HAP-1 (cell line): ENCODE measurements around the gene FMNL1.

Experiments
- DNase-seq, 2 experiments: peaks; one replicate each; pipeline ENCODE4 v3.0.0-alpha.2; 2016 to 2020; ENCODE audit warnings: low spot score in 2 of 2
- H3K27me3 ChIP-seq: fragments of 250-450 bp; sonication (Bioruptor Pico); 2 replicates; pipeline ENCODE4 v1.5.1; 2020; ENCODE audit warnings: low read depth, mild to moderate bottlenecking, moderate library complexity
- H3K36me3 ChIP-seq: fragments of 250-450 bp; sonication (Bioruptor Pico); replicated peaks from 2 replicates; pipeline ENCODE4 v1.5.1; 2020; ENCODE audit warnings: mild to moderate bottlenecking
- H3K4me1 ChIP-seq: fragments of 250-450 bp; sonication (Bioruptor Pico); 2 replicates; pipeline ENCODE4 v1.5.1; 2020; ENCODE audit warnings: mild to moderate bottlenecking
- H3K4me3 ChIP-seq: fragments of 250-450 bp; sonication (Bioruptor Pico); 2 replicates; pipeline ENCODE4 v1.5.1; 2020; ENCODE audit warnings: mild to moderate bottlenecking, moderate library complexity
- H3K9me3 ChIP-seq: fragments of 250-450 bp; sonication (Bioruptor Pico); 2 replicates; pipeline ENCODE4 v1.5.1; 2020; ENCODE audit warnings: mild to moderate bottlenecking, moderate library complexity
- in situ Hi-C: fragments of 300-500 bp; cut with MboI; formaldehyde crosslinking; loops from 3 replicates; pipeline ENCODE4 v1.14.3; 2020; ENCODE audit warnings: low sequenced_read_pairs, inconsistent platforms, mixed read lengths

FMNL1 gene

DNA sequence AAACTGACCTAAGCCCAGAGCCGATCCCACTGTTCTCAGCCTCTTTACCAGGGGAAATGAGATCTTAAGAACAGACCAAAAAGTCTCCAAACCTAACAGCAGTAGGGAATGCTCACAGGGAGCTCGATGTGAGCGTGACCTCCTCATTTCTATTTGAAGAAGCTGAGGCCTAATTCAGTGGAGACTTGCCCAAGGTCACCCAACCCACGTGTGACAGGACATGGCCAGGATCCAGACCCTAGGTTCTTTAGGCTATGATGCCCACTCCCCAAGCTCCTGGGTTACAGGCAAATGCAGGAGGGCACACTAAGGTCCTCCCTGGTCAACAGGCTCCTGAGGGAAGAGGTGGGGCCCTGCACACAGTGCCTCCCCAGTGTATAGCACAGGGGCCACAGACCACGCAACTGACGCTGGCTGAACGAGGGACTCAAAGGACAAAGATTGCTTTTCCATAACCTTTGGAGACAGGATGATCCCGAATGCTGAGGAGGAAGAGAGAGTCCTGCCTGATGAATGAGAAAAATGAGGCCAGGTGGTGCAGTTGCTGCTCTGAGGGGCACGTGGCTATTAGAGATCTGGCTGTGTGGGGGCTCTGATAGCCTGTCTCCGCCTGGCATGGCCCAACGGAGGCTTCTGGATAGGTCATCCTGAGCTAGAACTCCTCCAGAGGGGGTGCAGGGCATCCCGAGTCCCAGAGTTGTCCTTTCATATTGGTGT is 71.2 kb downstream of the FMNL1 start:
- H3K4me3 ChIP-seq = no peak overlapping the region
- DNase-seq = no peak
- H3K4me1 ChIP-seq = no peaks in the 10 kb centered on the region
- no peaks in the 10 kb centered on the region for H3K9me3 ChIP-seq
- H3K27me3 ChIP-seq = no peaks in the 10 kb centered on the region
- H3K36me3 ChIP-seq = no peaks in the 10 kb centered on the region
- in situ Hi-C loops = no loop called here

- in situ Hi-C loops = no loop called here
- no peak for DNase-seq
- Histone ChIP-seq H3K4me3 (no peak overlapping the region), H3K9me3 (no peaks in the 10 kb centered on the region), H3K4me1 (no peaks in the 10 kb centered on the region), H3K36me3 (no peaks in the 10 kb centered on the region), H3K27me3 (no peaks in the 10 kb centered on the region)
These were observed 71.9 kb downstream of the FMNL1 start for GRCh38 chr17:45293413-45294211.

GRCh38 chr17:45294506-45294905 is 72.8 kb downstream of the FMNL1 start:
- Histone ChIP-seq H3K4me3 (no peak overlapping the region), H3K9me3 (no peaks in the 10 kb centered on the region), H3K27me3 (no peaks in the 10 kb centered on the region), H3K4me1 (no peaks in the 10 kb centered on the region), H3K36me3 (no peaks in the 10 kb centered on the region)
- in situ Hi-C loops = no loop called here
- DNase-seq = no peak

DNA sequence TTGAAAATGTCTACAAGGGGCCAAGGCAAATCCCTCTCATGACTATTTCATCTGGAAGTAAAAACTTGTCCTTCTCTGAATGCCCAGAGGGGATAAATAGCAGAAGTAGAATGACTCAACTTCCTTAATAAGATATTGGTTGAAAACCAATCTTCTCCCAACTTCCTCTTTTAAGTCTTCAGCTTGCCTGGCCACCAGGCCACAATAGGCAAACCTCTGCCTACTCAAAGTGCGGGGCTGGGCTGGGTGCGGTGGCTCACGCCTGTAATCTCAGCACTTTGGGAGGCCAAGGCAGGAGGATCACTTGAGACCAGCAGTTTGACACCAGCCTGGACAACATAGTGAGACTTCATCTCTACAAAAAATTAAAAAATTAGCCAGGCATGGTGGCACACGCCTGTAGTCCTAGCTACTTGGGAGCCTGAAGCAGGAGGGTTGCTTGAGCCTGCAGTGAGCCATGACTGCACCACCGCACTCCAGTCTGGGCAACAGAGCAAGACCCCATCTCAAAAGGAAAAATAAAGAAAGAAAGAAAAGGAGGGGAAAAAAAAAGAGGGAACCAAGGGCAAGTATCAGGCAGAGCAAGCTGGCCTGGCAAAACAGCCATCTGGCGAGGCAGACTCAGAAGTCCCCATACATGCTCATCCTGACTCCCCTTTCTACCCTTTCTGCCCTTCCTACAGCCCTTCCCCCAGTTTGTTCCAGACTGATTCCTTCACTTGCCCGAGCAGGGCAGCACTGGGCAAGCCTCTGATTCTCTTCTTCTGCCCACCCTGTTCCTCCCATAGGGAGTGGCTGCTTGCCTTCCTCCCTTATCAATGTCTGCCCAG is 74.5 kb downstream of the FMNL1 start:
- no peaks in the 10 kb centered on the region for H3K4me1 ChIP-seq
- no peaks in the 10 kb centered on the region for H3K9me3 ChIP-seq
- no peaks in the 10 kb centered on the region for H3K36me3 ChIP-seq
- in situ Hi-C loops = no loop called here
- no peak overlapping the region for H3K4me3 ChIP-seq
- DNase-seq = no peak
- H3K27me3 ChIP-seq = no peaks in the 10 kb centered on the region

DNA sequence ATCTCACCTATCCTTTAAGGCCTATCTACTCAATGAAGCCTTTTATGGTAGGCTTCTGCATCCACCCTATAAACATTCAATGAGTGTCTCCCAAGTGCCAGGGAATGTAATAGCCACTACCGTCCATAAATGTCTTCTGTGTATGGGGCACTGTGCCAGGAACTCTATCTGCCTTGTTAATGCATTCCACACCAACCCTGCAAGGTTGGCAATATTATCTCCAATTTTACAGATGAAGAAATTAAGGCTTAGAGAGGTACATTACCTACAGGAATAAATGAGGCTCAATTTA is 75.1 kb downstream of the FMNL1 start:
- H3K27me3 ChIP-seq = no peaks in the 10 kb centered on the region
- no peaks in the 10 kb centered on the region for H3K36me3 ChIP-seq
- H3K4me1 ChIP-seq = no peaks in the 10 kb centered on the region
- no peak for DNase-seq
- no peak overlapping the region for H3K4me3 ChIP-seq
- in situ Hi-C loops = no loop called here
- H3K9me3 ChIP-seq = no peaks in the 10 kb centered on the region
